Medulla oblongata (tissue), 1 donor: ENCODE data around the gene KRT4.
"Not testable (repeated sequence)": the region's sequence is repeated elsewhere in the genome, so short reads cannot be mapped to it uniquely, and the experiment has no call there.

Experiments
- DNase-seq: peaks from one replicate; pipeline ENCODE4 v3.0.0-alpha.2; 2015; ENCODE audit errors: extremely low spot score

KRT4 gene

GRCh38 chr12:52807544-52808470 is 6.1 kb downstream of the KRT4 start:
- DNase-seq, result no peak

- DNase-seq, result no peak
Observed at GRCh38 chr12:52806821-52807543, 6.9 kb downstream of the KRT4 start.

GRCh38 chr12:52806169-52806811 is 7.6 kb downstream of the KRT4 start:
- DNase-seq, result no peak

- DNase-seq, result no peak
Observed at GRCh38 chr12:52805739-52806138, 8.2 kb downstream of the KRT4 start.

- no peak for DNase-seq
Observed at GRCh38 chr12:52805000-52805399, 8.9 kb downstream of the KRT4 start.

- DNase-seq, result no peak
Observed at GRCh38 chr12:52802442-52802841, 11.5 kb downstream of the KRT4 start.

GRCh38 chr12:52801773-52802172 is 12.1 kb downstream of the KRT4 start:
- DNase-seq, result no peak

GRCh38 chr12:52800259-52800917 is 13.5 kb downstream of the KRT4 start:
- DNase-seq, result no peak

- no peak for DNase-seq
Observed at GRCh38 chr12:52799505-52800211, 14.3 kb downstream of the KRT4 start.

GRCh38 chr12:52798671-52799504 is 15.0 kb downstream of the KRT4 start:
- DNase-seq, result no peak

GRCh38 chr12:52798003-52798670 is 15.8 kb downstream of the KRT4 start:
- no peak for DNase-seq

GRCh38 chr12:52797529-52797894 is 16.4 kb downstream of the KRT4 start:
- DNase-seq, result no peak

- no peak for DNase-seq
Observed at GRCh38 chr12:52796839-52797528, 16.9 kb downstream of the KRT4 start.

GRCh38 chr12:52796429-52796794 is 17.5 kb downstream of the KRT4 start:
- DNase-seq, result no peak

- DNase-seq, result no peak
Observed at GRCh38 chr12:52795694-52796428, 18.1 kb downstream of the KRT4 start, which contains the start of gene KRT3. Gene KRT3, minus strand, starts transcription at chr12:52796117. Its CDS starts 75 bp downstream, at chr12:52796042.

- DNase-seq, result not testable (repeated sequence)
Observed at GRCh38 chr12:52795332-52795674, 18.6 kb downstream of the KRT4 start.

GRCh38 chr12:52794479-52795331 is 19.2 kb downstream of the KRT4 start:
- DNase-seq, result no peak
